Peyer's patch (tissue), 4 donors: Measurements from ENCODE around the gene SPDYE6.

Source experiments
- POLR2A ChIP-seq, 2 donors: fragments of 450-650 bp; IDR thresholded peaks; one replicate each; pipeline ENCODE4 v1.5.1; 2017; ENCODE audit warnings: antibody characterized with exemption in 2 of 2, mild to moderate bottlenecking in 2 of 2, moderate library complexity in 2 of 2
- TF ChIP-seq, protein P1 (sequence below), 6 experiments: fragments of 450-650 bp in 4 of 6; fragments of 200-600 bp in 2 of 6; sonication (generic) in 1 of 6; IDR thresholded peaks; one replicate each; pipeline ENCODE4 v1.5.1; 2017 to 2019; ENCODE audit warnings: antibody characterized with exemption in 6 of 6, mild to moderate bottlenecking in 3 of 6, moderate library complexity in 1 of 6

- TF ChIP-seq, protein P1, sequence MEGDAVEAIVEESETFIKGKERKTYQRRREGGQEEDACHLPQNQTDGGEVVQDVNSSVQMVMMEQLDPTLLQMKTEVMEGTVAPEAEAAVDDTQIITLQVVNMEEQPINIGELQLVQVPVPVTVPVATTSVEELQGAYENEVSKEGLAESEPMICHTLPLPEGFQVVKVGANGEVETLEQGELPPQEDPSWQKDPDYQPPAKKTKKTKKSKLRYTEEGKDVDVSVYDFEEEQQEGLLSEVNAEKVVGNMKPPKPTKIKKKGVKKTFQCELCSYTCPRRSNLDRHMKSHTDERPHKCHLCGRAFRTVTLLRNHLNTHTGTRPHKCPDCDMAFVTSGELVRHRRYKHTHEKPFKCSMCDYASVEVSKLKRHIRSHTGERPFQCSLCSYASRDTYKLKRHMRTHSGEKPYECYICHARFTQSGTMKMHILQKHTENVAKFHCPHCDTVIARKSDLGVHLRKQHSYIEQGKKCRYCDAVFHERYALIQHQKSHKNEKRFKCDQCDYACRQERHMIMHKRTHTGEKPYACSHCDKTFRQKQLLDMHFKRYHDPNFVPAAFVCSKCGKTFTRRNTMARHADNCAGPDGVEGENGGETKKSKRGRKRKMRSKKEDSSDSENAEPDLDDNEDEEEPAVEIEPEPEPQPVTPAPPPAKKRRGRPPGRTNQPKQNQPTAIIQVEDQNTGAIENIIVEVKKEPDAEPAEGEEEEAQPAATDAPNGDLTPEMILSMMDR (IDR thresholded peaks at IDR 0.05) = no peak
- no peak for TF ChIP-seq POLR2A (IDR thresholded peaks at IDR 0.05)
Measured at GRCh38 chr7:102395592-102395872, 39.3 kb upstream of the SPDYE6 start.
